DOHH2 (cell line): Measurements from ENCODE around the gene COL6A5.

ENCODE experiments used
- EZH2phosphoT487 ChIP-seq: fragments of 200-600 bp; sonication (generic); IDR thresholded peaks from 2 replicates; pipeline ENCODE4 v1.6.1; 2017; ENCODE audit warnings: borderline replicate concordance, mild to moderate bottlenecking, antibody characterized with exemption, low read length, moderate library complexity, mixed read lengths
- TF ChIP-seq, protein P1 (sequence below): fragments of 200-600 bp; sonication (generic); IDR thresholded peaks from one replicate; pipeline ENCODE4 v1.5.1; 2014; ENCODE audit warnings: antibody characterized with exemption, mild to moderate bottlenecking, low read depth, low read length; ENCODE audit not compliant: poor library complexity, severe bottlenecking

DNA sequence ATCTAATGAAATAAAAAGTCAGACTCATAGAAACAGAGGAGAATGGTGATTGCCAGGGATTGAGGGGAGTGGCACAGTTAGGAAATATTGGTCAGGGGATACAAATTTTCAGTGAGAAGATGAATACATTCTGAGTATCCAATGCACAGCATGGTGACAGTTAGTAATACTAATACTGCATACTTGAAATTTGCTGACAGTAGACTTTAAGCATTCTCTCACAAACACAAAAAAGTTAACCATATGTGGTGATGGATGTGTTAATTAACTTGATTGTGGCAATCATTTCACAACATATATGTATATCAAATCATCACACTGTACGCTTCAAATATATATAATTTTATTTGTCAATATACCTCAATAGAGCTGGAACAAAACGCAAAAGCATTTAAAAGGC lies 162.3 kb downstream of the COL6A5 start:
- TF ChIP-seq, protein P1, sequence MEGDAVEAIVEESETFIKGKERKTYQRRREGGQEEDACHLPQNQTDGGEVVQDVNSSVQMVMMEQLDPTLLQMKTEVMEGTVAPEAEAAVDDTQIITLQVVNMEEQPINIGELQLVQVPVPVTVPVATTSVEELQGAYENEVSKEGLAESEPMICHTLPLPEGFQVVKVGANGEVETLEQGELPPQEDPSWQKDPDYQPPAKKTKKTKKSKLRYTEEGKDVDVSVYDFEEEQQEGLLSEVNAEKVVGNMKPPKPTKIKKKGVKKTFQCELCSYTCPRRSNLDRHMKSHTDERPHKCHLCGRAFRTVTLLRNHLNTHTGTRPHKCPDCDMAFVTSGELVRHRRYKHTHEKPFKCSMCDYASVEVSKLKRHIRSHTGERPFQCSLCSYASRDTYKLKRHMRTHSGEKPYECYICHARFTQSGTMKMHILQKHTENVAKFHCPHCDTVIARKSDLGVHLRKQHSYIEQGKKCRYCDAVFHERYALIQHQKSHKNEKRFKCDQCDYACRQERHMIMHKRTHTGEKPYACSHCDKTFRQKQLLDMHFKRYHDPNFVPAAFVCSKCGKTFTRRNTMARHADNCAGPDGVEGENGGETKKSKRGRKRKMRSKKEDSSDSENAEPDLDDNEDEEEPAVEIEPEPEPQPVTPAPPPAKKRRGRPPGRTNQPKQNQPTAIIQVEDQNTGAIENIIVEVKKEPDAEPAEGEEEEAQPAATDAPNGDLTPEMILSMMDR = no peak
- TF ChIP-seq EZH2phosphoT487 = no peak
